HG03196 (cell line): ENCODE results near the gene SPDYE3.
"Not testable (repeated sequence)": the region's sequence is repeated elsewhere in the genome, so short reads cannot be mapped to it uniquely, and the experiment has no call there.

Source experiments
- ATAC-seq: cut with Tn5 transposase; IDR thresholded peaks from one replicate; pipeline ENCODE4 v1.9.1; 2021; ENCODE audit not compliant: unreplicated experiment

The SPDYE3 gene

GRCh38 chr7:100287191-100287969 is 20.1 kb upstream of the SPDYE3 start:
- ATAC-seq = not testable (repeated sequence)

DNA sequence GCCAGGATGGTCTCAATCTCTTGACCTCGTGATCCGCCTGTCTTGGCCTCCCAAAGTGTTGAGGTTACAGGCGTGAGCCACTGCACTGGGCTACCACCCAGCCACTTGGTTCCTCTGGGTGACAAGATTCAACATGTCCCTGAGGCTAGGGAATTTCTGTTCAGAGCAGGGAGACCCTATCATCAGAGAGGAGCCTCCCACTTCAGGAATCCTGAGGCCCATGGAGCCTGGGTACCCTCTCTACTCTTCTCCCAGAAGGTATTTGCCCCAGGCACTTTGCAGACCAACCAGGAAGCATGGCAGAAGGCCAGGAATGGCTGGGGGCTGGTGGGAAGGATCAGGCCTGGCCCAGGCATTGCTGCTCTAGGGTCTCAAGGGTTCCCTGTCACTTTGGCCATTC is 19.2 kb upstream of the SPDYE3 start:
- not testable (repeated sequence) for ATAC-seq

GRCh38 chr7:100292162-100292561 is 15.3 kb upstream of the SPDYE3 start:
- not testable (repeated sequence) for ATAC-seq

- not testable (repeated sequence) for ATAC-seq
Measured at GRCh38 chr7:100295269-100295668, 12.2 kb upstream of the SPDYE3 start.

GRCh38 chr7:100297852-100298631 is 9.5 kb upstream of the SPDYE3 start:
- not testable (repeated sequence) for ATAC-seq

DNA sequence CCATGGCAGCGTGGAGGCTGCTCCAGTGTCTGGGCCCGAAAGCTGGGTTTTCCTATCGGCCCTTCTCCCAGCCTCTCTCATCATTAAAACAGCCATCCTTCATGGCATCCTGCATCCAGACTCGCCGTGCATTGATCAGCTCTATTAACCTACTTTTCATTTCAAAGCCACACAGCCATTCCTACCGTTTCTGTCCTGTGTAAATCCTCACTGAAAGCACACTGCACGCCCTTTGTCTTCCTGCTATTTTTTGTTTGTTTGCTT is 8.9 kb upstream of the SPDYE3 start:
- ATAC-seq = not testable (repeated sequence)

GRCh38 chr7:100304526-100304925 is 3.0 kb upstream of the SPDYE3 start:
- not testable (repeated sequence) for ATAC-seq

- not testable (repeated sequence) for ATAC-seq
Measured at GRCh38 chr7:100318329-100318728, 10.8 kb downstream of the SPDYE3 start.

GRCh38 chr7:100321648-100322047 is 14.1 kb downstream of the SPDYE3 start:
- ATAC-seq = not testable (repeated sequence)

DNA sequence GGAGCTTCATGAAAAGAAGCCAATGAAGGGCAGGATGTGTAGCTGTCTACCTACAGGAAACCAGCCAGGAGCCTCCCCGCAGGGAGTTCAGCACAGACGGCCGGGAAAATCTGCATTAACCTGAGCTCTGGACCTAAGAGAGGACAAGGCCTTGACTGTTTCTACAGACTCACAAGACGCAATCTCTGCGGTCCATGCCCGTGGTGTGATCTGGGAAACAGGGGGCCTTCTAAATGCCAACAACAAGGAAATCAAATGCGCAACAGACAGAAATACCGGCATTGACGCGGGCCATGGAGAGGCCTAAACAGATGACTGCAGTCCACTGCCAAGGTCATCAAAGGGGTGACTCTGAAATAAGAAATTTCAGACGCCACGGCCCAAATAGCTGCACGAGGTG is 16.7 kb downstream of the SPDYE3 start:
- ATAC-seq = not testable (repeated sequence)

DNA sequence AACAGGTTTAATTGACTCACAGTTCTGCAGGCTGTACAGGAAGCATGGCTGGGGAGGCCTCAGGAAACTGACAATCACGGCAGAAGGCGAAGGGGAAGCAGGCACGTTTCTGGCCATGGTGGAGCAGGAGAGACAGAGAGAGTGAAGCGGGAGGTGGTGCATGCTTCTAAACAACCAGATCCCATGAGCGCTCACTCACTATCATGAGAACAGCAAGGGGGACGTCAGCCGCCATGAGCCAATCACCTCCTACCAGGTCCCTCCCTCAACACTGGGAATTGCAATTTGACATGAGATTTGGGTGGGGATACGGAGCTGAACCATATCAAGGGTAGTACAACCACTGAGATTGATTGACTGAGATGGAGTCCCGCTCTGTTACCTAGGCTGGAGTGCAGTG is 18.2 kb downstream of the SPDYE3 start:
- ATAC-seq = not testable (repeated sequence)

DNA sequence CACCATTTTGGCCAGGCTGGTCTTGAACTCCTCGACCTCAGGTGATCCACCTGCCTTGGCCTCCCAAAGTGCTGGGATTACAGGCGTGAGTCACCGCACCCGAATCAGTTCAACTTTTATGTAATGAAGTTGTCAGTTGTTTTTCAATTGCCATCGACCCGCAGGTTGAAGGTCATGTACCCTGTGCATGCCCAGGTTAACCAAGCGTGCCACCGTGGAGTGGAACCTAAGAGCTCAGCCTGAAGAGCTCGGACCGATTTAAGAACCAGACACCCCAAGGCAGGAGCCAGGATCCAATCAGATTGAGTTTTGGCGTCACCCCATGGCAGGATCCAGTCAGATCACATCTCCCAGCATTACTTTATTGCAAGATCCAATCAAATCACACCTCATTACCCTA is 19.4 kb downstream of the SPDYE3 start:
- ATAC-seq = not testable (repeated sequence)

DNA sequence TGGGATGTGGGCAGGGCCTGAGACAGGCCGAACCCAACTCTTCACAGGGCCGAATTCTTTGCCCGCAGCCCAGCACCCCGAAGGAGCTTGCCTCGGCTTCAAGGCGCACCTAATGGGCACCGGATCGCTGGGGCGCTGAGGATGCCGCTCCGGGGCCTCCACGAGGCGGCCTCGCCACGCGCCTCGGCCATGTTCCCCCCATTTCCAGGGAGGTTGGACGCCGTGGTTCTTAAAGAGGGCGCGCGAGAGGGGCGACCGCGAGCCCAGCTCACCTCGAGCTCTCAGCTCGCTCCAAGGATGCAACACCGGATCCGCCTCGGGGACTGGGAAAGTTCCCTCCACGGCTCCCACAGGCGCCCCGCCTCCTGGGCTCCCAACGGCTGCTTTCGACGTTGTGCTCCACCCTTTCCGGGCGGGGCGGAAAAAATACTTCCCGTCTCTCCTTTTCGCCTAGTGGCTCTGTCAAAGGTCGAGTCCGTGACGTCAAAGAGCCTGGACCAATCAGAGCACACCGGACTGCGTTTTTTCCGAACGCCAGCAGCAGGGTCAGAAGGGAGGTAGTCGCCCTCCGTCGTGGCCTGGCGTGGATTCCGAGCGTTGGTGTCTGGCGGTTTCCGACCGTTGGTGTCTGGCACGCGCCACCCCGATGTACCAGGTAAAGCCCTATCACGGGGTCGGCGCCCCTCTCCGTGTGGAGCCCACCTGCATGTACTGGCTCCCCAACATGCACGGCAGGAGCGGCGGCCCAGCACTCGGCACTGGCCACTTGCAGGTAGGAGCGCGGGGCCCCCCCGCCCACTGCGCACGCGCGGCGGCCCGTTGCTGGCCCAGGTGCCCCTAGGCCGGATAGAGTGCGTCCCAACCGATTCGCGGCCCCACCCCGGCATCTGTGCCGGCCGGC is 28.3 kb downstream of the SPDYE3 start:
- peak; percentile 94 for ATAC-seq

DNA sequence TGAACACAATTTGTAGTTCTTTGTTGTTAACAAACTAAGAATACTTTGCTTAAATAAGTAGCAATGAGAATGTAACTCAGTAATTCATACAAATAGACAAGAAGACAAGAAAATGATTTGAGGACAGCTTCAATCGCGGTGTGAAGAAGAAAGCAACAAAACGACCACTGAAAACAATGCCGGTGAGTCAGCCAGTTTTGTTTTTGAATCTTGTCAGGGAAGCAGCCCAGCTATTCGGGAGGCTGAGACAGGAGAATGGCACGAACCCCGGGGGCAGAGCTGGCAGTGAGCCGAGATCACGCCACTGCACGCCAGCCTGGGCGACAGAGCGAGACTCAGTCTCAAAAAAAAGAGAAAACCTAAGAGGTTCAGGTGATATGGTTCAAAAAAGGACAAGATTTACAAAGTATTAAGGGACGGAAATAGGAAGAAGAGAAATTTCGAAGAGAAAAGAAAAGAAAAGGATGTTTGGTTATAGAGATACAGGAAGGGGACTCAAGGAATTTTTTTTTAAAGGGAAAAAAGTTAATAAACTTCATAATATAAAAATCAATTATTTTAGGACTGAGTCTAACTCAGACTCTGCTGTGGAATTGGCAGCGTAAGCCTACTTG is 30.7 kb downstream of the SPDYE3 start:
- ATAC-seq = not testable (repeated sequence)

DNA sequence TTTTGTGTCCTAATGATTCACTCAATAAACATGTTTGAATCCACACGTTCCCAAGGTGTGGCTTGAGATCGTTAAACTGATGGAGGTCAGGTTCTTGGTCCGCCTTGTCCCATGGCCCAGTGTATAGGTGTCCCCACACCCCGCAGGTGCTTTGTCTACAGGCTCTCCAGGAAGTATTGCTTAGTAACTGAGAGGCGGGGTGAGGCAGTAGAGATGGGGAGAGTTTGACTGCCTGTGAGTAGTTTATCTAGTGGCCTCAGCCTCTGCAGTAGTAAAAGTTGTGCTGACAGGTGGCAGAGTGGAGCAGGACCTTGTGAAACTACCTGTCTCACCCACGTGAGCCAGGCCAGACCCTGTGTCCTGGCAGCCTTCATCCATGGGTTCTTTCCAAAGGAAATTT is 33.8 kb downstream of the SPDYE3 start:
- not testable (repeated sequence) for ATAC-seq

DNA sequence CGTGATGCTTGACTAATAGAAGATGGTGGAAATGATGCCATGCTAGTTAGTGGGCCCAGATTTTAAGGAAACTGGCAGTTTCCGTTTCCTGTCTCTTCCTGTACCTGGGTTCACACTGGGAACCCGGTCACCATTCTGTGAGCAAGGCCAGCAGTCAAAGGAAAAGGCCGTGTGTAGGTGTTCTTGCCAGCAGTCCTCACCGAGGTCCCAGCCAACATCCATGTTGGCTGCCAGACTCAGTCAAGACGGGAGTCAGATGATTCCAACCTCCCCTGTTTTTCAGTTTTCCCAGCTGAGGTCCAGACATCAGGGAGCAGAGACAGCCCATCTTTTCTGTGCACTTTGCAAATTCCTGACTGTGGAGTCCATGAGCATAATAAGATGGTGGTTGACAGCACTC is 35.3 kb downstream of the SPDYE3 start:
- ATAC-seq = no peak

DNA sequence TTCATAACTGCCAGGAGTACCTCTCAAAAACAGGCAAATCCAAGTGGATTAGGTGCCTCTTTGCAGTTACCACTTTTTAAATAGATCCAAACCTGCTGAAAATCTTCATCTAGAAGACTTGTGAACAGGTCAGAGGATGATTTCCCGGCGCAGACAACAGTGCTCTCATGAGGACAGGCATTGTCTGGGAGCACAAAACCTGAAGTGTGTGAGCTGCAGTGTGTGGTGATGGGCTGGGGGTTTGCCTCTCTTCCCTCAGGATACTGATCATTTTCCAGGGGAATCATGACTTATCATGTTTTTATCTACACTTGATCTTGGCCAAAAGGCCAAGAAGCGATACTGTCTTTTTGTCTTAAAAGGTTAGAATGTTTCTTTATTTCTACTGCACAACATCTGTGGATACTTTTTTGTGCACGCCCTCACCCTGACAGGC is 36.6 kb downstream of the SPDYE3 start:
- peak; percentile 10 for ATAC-seq

DNA sequence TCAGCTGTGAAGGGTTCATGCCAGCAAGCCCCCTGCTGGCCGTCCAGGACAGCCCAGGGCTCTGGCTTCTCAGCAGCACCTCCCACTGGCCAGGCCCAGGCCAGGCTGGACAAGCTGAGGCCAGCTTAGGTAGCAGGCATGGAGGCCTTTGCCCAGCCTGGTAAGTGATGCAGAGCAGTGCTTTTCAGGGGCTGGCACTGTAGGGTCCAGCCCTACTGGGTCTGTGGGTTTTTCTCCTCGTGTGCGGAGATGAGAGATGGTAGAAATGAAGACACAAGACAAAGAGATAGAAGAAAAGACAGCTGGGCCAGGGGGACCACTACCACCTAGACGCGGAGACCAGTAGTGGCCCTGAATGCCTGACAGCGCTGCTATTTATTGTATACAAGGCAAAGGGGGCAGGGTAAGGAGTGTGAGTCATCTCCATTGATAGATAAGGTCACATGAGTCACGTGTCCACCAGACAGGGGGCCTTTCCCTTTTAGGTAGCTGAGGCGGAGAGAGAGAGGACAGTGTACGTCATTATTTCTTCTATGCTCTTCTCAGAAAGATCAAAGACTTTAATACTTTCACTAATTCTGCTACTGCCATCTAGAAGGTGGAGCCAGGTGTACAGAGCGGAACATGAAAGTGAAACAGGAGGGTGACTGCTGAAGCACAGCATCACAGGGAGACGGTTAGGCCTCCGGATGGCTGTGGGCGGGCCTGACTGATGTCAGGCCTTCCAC is 37.2 kb downstream of the SPDYE3 start:
- peak; percentile 85 for ATAC-seq

GRCh38 chr7:100345288-100345672 is 37.8 kb downstream of the SPDYE3 start:
- peak; percentile 35 for ATAC-seq

- ATAC-seq = no peak
Measured at GRCh38 chr7:100346921-100347320, 39.4 kb downstream of the SPDYE3 start.
